Skeletal muscle cell (primary cell): Measurements from ENCODE around the gene DNAH9.

Source experiments
- DNase-seq: peaks from one replicate; pipeline ENCODE4 v3.0.0-alpha.2; 2010; ENCODE audit warnings: low read depth
- H3K4me3 ChIP-seq: 2 replicates; pipeline ENCODE4 v1.5.1; 2011; ENCODE audit warnings: low read depth, mild to moderate bottlenecking, control low read depth, low read length, moderate library complexity

DNAH9 gene

GRCh38 chr17:11997147-11997971 is 399.1 kb downstream of the DNAH9 start, which contains the start of gene ZNF18:
TSS of gene ZNF18 (minus strand) at chr17:11997475. CDS start at chr17:11992829, 4,646 bp downstream.
- peak within 1 kb of the TSS; percentile 66 for H3K4me3 ChIP-seq
- peak; percentile 74 for DNase-seq

GRCh38 chr17:11997972-11998233 is 399.6 kb downstream of the DNAH9 start:
- DNase-seq, result no peak
- peak overlapping the region; percentile 66 for H3K4me3 ChIP-seq

GRCh38 chr17:11999696-12000095 is 401.4 kb downstream of the DNAH9 start:
- H3K4me3 ChIP-seq, result no peak overlapping the region
- DNase-seq, result no peak

GRCh38 chr17:12007466-12007865 is 409.2 kb downstream of the DNAH9 start:
- no peak overlapping the region for H3K4me3 ChIP-seq
- no peak for DNase-seq
